Pancreas (tissue), 10 donors: ENCODE data around the gene SH2D1B. TPM values are rescaled to one million over a fixed set of nuclear protein-coding genes. Genes with fewer than 3 reads are reported as not detected.
A peak's percentile ranks its signal among the peaks of the same experiment; 100 is the strongest.

Experiments used
- ATAC-seq, 4 donors: fragments of 200-7000 bp; cut with Tn5 transposase; one replicate each; pipeline versions ENCODE4 v1.8.0 to v1.9.1; 2020; ENCODE audit warnings: mild to moderate bottlenecking in 4 of 4, moderate library complexity in 4 of 4
- DNase-seq, 6 donors: peaks; one replicate each; pipeline ENCODE4 v3.0.0-alpha.2; 2020
- FAIRE-seq: peaks from 2 replicates; lab custom pipeline; 2012; peaks lifted over from hg19 to GRCh38; lab: Jason Lieb, UNC
- H3K27ac ChIP-seq, 4 donors: fragments of 200-600 bp; sonication (generic); 1 replicate in 3 of 4; 2 replicates in 1 of 4; pipeline versions ENCODE4 v1.5.0 to v1.8.0; 2020
- H3K27me3 ChIP-seq, 4 donors: fragments of 200-600 bp; one replicate each; pipeline ENCODE4 v1.8.0; 2021
- H3K36me3 ChIP-seq, 3 donors: fragments of 200-600 bp; sonication (generic) in 1 of 3; one replicate each; pipeline versions ENCODE4 v1.5.0 to v1.8.0; 2020 to 2021
- H3K4me1 ChIP-seq, 3 donors: fragments of 200-600 bp; one replicate each; pipeline ENCODE4 v1.8.0; 2021
- H3K4me3 ChIP-seq, 4 donors: fragments of 200-600 bp; sonication (generic) in 2 of 4; one replicate each; pipeline versions ENCODE4 v1.5.0 to v1.8.0; 2020 to 2021
- H3K9me3 ChIP-seq, 4 donors: fragments of 200-600 bp; one replicate each; pipeline ENCODE4 v1.8.0; 2021
- WGBS, 2 donors: extraction: QIAGEN DNeasy Blood & Tissue Kit; methylation state at CpG; one replicate each; pipeline ENCODE4 v1.1.7; 2013; 5-methylcytosine and 5-hydroxymethylcytosine counted together
- intact Hi-C, 3 donors: fragments of 100-400 bp; cut with DNase I; formaldehyde crosslinking; loops; one replicate each; pipeline versions ENCODE4 v1.11.1 to v1.14.2; 2022
- polyA plus RNA-seq, 2 donors: library from polyadenylated mRNA; stranded (reverse); fragments of 200-250 nt; gene quantifications; one replicate each; pipeline ENCODE4 v1.2.3, GENCODE V29; 2013
- total RNA-seq, 6 donors: library from RNA; stranded (reverse); fragmentation: NEBNext Ultra II Directional in 4 of 6; extraction: Animal tissue kit (Norgen Biotek cat#: 25700) in 4 of 6; gene quantifications; one replicate each; pipeline versions ENCODE4 v1.2.1 to v1.2.4, GENCODE V29; 2021 to 2023
- TF ChIP-seq, protein P1 (sequence below), 4 donors: fragments of 200-600 bp; sonication (generic) in 3 of 4; IDR thresholded peaks; one replicate each; pipeline versions ENCODE4 v1.5.0 to v1.8.0; 2021; ENCODE audit warnings: antibody characterized with exemption in 4 of 4
- donor health status: healthy with polysubstance abuse.
- donor health status: DM: no; HTN: no; CAD: no; lungs with moderate emphysema.
- donor health status: DM: no; HTN: no; CAD: no.
- donor health status: control.
- donor health status: control.
- donor health status: Bipolar disorder and iron deficiency.
- donor health status: DM: yes; HTN: yes; CAD: no.
- donor health status: DM: no; HTN: no; CAD: no.
- donor health status: DM: no; HTN: no; CAD: no.
- donor health status: DM: yes; HTN: yes; CAD: no.

SH2D1B gene
- total and polyA plus RNA-seq, 8 donors: 0.06 TPM; not detected in 7

- intact Hi-C loops: no loop called here
- FAIRE-seq (no peak), ATAC-seq (peak in 2 of 4 donors; percentile 40 to 80), DNase-seq (no peak)
- TF ChIP-seq, protein P1, sequence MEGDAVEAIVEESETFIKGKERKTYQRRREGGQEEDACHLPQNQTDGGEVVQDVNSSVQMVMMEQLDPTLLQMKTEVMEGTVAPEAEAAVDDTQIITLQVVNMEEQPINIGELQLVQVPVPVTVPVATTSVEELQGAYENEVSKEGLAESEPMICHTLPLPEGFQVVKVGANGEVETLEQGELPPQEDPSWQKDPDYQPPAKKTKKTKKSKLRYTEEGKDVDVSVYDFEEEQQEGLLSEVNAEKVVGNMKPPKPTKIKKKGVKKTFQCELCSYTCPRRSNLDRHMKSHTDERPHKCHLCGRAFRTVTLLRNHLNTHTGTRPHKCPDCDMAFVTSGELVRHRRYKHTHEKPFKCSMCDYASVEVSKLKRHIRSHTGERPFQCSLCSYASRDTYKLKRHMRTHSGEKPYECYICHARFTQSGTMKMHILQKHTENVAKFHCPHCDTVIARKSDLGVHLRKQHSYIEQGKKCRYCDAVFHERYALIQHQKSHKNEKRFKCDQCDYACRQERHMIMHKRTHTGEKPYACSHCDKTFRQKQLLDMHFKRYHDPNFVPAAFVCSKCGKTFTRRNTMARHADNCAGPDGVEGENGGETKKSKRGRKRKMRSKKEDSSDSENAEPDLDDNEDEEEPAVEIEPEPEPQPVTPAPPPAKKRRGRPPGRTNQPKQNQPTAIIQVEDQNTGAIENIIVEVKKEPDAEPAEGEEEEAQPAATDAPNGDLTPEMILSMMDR (IDR thresholded peaks at IDR 0.05): no peak
- Histone ChIP-seq H3K27ac (no peak overlapping the region), H3K4me1 (peaks cover 0 to 3% (median 0%) of the 10 kb centered on the region in 3 donors), H3K27me3 (no peaks in the 10 kb centered on the region), H3K36me3 (no peaks in the 10 kb centered on the region), H3K9me3 (no peaks in the 10 kb centered on the region), H3K4me3 (no peak overlapping the region)
- WGBS, 2 donors: 20 to 29% methylated on average over 3 of the region's 3 CpGs
Observed at GRCh38 chr1:162347281-162347680, 64.7 kb downstream of the SH2D1B start.

Other genes starting within 250 kb of the SH2D1B start
- gene SPATA46, start 35.3 kb downstream of the SH2D1B start, total RNA-seq: not detected
- gene SPATA46, start 35.3 kb downstream of the SH2D1B start, polyA plus RNA-seq: not detected
- gene C1orf226, start 30.4 kb downstream of the SH2D1B start, total RNA-seq: 1 to 10 TPM; 2.0 to 4.2 (median 2.6) TPM
- gene C1orf226, start 30.4 kb downstream of the SH2D1B start, polyA plus RNA-seq: 1 to 10 TPM; 1.3 to 1.6 TPM
- gene UHMK1, start 85.7 kb upstream of the SH2D1B start, total RNA-seq: 10 to 100 TPM in 4 of 6 donors, 1 to 10 TPM in 2; 8.5 to 19.0 (median 11.9) TPM
- gene UHMK1, start 85.7 kb upstream of the SH2D1B start, polyA plus RNA-seq: 1 to 10 TPM; 4.3 to 9.1 TPM
- gene UAP1, start 149.6 kb upstream of the SH2D1B start, total RNA-seq: 10 to 100 TPM; 42.0 to 53.8 (median 47.5) TPM
- gene UAP1, start 149.6 kb upstream of the SH2D1B start, polyA plus RNA-seq: 10 to 100 TPM; 38.7 to 47.3 TPM
- gene DDR2, start 220.3 kb upstream of the SH2D1B start, total RNA-seq: 10 to 100 TPM in 1 of 6 donors, 1 to 10 TPM in 5; 2.5 to 14.6 (median 5.4) TPM
- gene DDR2, start 220.3 kb upstream of the SH2D1B start, polyA plus RNA-seq: 1 to 10 TPM; 1.4 to 2.8 TPM